D721Med (cell line): ENCODE measurements around the gene KLK1.
A peak's percentile ranks its signal among the peaks of the same experiment; 100 is the strongest.

Experiments used
- DNase-seq: peaks from one replicate; pipeline ENCODE4 v3.0.0; 2011; ENCODE audit warnings: low spot score; ENCODE audit not compliant: insufficient read length
- FAIRE-seq: peaks from 2 replicates; lab custom pipeline; 2011; peaks lifted over from hg19 to GRCh38; lab: Jason Lieb, UNC
- CTCF ChIP-seq: IDR thresholded peaks from 2 replicates; pipeline ENCODE4 v1.5.1; 2012; ENCODE audit warnings: mild to moderate bottlenecking, control low read depth; ENCODE audit not compliant: insufficient read depth; ENCODE audit errors: missing control alignments

KLK1 gene

DNA sequence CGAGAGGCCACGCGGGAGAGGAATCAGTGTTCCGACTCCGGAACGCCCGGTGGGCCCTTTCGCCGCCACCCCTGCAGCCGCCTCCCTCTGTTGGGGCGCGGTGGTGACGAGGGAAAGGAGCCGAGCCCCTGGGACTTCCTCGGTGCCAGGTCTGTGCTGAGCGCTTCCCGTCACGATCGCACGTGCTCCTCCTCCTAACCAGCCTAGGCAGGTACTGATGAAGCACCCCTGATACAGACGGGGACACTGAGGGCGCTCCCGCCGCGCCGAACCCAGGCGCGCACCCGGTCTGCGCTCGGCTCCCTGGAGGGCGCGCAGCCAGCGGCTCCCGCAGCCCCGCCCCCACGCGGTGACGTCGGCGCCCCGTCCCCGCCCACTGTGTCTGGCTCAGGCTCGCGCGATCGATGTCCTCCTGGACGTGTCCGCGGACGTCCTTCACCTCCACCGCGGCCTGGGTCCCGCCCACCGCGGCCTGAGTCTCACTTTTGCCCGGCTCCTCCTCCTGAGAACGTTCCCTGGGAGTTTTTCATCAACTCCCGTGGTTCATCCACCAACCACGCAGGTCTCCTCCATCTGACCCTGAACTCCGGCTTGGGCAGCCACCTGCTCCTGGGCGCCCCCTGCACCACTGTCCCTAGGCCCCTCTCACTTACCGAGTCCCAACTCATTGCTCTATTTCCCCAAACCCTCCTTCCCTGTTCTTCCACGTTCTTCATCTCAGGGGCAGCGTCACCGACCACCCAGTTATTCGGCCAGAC lies 12.4 kb upstream of the KLK1 start:
- no peak for TF ChIP-seq CTCF
- no peak for FAIRE-seq

GRCh38 chr19:50835103-50835784 lies 11.7 kb upstream of the KLK1 start:
- FAIRE-seq (no peak), DNase-seq (no peak)
- TF ChIP-seq CTCF: no peak

More for the DNA sequence above, 12.4 kb upstream of the KLK1 start:
- DNase-seq: peak; percentile 93

GRCh38 chr19:50833802-50834167 lies 10.2 kb upstream of the KLK1 start:
- FAIRE-seq (no peak), DNase-seq (no peak)
- no peak for TF ChIP-seq CTCF

DNA sequence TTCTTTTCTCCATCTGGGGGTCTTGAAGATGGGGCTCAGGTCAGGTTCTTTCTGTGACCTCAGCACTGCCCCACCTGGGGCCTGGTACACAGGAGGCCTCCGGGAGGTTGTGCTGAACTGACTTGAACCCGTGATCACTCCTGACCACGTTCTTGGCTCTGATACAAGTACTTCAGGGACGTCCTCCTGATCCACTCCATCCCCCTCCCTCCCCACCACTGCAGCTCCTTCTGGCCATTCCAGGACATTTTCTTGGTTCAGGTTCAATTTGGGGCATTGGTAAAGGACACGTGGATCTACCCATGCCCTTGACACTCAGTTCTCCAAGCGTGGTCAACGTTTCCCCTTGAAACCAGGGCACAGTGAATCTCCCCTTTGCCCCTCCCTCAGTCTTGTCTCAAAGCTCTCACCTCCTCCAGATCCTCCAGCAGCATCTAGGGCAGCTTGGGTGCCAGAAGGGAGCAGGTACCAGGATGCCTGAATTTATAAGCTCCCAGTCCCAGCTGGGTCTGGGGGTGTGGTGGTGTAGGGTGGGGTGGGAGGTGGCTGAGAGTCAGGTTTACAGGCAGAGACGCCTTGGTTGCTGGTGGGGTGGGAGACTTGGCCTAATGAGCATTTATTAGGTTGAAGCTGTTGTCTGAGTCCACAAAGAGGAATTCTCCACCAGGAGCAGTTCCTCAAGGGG lies 9.7 kb upstream of the KLK1 start, which contains the start of gene KLK15:
Gene KLK15, minus strand, starts transcription at position 458 of the 685 bp plus-strand sequence. CDS start 2,082 bp downstream, outside the sequence.
- no peak for FAIRE-seq

GRCh38 chr19:50832666-50833065 lies 9.1 kb upstream of the KLK1 start:
- no peak for TF ChIP-seq CTCF
- DNase-seq (no peak), FAIRE-seq (no peak)

More for the DNA sequence above, 9.7 kb upstream of the KLK1 start, which contains the start of gene KLK15:
- no peak for TF ChIP-seq CTCF
- no peak for DNase-seq

GRCh38 chr19:50831026-50831396 lies 7.4 kb upstream of the KLK1 start:
- FAIRE-seq (no peak), DNase-seq (no peak)
- TF ChIP-seq CTCF: no peak
